ENCODE measurements around the gene HTATIP2. TPM values are rescaled to one million over a fixed set of nuclear protein-coding genes. Genes with fewer than 3 reads are reported as not detected.
"Not testable (repeated sequence)": the region's sequence is repeated elsewhere in the genome, so short reads cannot be mapped to it uniquely, and the experiment has no call there.

The HTATIP2 gene
- total RNA-seq, 1 experiment from 2014 or later, result 54.5 TPM

GRCh38 chr11:20369826-20370225 lies 6.3 kb downstream of the HTATIP2 start:
- no peak for DNase-seq (ENCODE audit: low read depth)

- DNase-seq (ENCODE audit: low read depth), result no peak
Measured at GRCh38 chr11:20372081-20372626, 8.6 kb downstream of the HTATIP2 start.

DNA sequence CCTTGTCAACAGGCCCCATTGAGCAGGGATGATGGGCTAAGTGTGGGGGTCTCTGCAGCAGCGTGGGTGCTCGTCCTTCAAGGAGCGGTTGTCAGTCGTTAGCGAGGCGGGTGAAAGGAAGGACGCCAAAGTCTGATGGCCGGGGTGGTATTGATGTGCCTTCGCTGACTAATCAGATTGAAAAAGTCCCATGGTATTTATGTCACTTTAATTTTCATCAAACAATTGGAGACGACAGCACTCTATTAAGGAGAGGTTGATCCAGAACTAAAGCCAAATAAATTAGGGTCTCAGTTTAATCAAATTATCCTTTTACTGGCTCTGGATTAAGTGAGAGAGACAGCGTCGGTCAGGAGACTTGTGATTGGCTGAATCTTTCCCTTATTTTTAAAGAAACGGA lies 9.6 kb downstream of the HTATIP2 start:
- no peak for DNase-seq (ENCODE audit: low read depth)

DNA sequence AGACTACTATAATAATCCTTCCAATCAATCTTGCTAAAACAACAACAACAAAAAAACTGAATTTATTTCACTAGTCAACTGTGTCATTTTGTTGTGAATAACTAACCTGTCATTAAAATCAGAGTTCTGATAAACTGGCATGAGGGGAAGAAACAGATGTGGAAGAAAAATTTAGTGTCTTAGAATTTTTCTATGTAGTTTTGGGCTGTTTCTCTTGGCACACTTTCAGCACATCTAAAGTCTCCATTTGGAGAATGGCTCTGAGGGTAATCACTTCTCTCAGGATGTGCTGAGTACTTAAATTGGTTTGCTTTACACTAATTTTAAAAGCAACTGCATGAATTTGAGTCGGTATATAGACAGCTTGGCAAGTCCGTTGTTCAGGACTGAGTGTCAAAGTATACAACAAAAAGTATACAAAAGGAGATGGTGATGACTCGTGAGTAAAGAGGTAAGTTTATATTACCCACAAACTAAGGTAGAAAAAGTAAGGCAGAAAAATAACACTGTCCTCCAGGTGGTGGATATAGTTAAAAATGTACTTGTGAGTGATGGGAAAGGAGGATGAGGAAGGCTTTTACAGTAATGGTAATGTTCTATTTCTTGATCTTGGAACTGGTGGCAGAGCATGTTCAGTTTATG lies 10.2 kb downstream of the HTATIP2 start:
- no peak for DNase-seq (ENCODE audit: low read depth)

DNA sequence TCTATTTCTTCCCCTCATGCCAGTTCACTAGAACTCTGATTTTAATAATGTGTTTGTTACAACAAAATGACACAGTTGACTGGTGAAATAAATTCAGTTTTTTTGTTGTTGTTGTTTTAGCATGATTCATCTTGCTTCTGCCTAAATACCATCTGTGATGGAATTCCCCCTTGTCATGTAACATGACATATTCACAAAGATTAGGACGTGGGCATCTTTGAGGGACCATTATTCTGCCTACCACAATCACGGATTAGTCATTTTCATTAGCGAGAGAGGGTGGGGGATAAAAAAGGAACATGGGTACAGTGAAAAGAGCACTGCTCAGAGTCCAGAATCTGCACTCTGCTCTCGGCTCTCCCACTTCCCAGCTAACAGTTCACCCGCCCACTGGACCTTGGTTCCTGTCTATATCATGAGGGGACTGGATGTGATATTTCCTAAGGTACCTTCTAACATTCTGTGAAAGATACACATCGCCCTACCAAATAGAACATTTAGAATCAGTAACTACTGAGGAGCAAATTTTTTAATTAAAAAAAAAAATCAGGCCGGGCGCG lies 11.3 kb downstream of the HTATIP2 start:
- DNase-seq (ENCODE audit: low read depth), result peak; percentile 31

DNA sequence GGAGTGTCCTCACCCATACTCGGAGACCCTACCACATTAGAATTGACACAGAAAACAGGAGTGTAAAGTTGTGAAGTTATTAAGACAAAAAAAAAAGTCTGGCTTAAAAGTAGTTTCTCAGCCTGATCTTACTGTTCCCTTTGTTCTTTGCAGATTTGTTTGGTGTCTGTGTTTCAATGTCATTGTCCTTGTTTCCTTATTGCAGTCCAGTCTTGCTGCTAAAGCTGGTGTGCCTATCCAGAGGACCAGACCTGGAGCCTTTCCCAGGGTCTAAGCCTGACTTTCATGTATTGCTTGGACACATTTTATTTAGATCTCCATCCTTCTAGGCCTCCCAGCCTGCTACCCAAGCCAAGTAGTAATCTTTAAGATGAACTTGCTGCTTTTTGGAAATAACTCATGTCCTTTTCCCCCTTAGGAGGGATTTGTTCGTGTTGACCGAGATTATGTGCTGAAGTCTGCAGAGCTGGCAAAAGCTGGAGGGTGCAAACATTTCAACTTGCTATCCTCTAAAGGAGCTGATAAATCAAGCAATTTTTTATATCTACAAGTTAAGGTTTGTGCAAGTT lies 12.7 kb downstream of the HTATIP2 start:
- DNase-seq (ENCODE audit: low read depth), result no peak

GRCh38 chr11:20385996-20386395 lies 22.5 kb downstream of the HTATIP2 start:
- DNase-seq (ENCODE audit: low read depth), result not testable (repeated sequence)

DNA sequence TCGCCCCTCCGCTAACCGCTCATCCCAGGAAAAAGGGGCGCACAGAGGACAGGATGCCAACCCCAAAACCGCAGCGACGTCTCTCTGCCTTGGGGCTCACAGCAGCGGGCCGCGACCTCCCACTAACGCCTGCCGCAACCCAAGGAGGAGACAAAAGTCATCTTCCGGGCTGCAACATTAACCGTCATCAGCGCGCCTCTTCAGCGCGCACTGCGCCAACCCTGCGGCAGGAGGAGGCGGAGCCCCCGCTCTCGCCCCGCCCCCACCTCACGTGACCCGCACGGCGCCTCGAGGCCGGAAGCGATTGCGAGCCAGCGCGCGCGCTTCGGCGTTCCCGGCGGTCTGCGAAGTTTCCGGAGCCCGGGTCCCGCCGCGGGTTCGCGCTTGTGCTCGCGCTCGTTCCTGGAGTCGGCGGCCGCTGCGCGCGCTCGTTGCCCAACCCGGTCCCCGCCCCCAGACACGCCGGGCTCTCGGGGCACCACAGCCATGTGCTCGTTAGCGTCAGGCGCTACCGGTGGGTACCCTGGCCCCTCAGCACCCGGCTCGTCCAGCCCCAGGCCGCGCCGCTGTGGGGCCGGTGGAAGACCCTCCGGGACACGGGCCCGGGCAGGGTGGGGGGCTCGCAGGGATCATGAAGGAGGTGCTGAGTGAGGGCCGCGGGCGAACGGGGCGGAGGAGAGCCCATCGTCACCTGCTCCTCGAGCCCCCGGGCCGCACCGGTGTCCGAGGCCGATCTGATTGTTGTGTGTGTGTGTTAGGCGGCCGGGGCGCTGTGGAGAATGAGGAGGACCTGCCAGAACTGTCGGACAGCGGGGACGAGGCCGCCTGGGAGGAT lies 24.0 kb downstream of the HTATIP2 start, which contains the start of gene PRMT3:
Gene PRMT3, plus strand, starts transcription at position 456 of the 835 bp plus-strand sequence. Its CDS starts 31 bp downstream, at position 487.
- peak; percentile 89 for DNase-seq (ENCODE audit: low read depth)

GRCh38 chr11:20388096-20389055 lies 24.9 kb downstream of the HTATIP2 start:
- DNase-seq (ENCODE audit: low read depth), result peak; percentile 5

DNA sequence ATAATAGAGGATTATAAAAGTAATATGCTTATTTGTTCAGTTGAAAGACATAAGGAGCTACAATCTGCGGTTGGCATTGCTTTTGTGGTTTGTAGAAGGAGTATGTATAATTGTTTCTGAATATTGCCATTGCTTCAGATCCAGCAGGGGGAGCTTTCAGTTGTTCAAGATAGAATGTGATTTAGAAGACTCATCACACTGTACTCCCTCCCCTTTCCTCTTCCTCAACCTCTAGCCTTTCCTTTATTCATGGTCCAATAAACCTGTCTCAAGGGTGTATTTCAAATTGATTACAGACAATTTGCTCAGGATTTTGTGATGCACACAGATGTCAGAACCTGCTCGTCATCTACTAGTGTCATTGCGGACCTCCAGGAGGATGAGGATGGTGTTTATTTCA lies 33.8 kb downstream of the HTATIP2 start:
- DNase-seq (ENCODE audit: low read depth), result peak; percentile 58

DNA sequence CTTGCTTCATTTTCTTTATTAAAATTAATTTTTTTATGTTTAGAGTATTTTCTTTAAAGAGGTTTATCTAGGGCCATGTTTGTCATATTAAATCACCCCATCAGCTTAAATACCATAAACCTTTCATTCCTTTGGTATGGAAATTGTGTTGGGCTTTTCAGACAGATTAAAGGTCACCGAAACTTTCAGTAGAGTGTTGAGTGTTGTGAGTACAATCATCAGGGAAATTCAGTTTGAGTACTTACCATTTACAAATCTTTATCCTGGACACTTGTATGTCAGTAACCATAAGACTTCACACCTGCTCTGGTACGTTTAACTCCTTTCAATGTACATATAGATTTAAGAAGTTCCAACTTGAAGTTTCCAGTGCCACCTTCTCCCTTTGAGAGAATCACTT lies 36.0 kb downstream of the HTATIP2 start:
- no peak for DNase-seq (ENCODE audit: low read depth)

DNA sequence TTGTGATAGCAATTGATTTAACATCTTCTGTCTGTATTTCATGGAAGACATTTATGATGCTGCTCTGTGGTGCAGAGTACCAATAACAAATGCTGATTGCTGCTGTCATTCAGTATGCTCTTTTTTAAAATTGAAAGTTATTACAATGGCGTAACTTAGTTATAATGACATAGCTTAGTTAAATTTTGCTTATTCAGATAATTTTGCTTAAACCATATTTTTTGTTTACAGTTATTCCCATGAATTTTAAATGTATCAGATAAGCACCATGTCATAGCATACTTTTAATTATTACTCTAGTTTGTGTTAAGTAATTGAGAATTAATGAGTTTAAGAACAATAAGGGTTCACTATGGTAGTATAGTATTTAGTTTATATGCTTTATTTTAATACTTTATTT lies 39.5 kb downstream of the HTATIP2 start:
- no peak for DNase-seq (ENCODE audit: low read depth)

DNA sequence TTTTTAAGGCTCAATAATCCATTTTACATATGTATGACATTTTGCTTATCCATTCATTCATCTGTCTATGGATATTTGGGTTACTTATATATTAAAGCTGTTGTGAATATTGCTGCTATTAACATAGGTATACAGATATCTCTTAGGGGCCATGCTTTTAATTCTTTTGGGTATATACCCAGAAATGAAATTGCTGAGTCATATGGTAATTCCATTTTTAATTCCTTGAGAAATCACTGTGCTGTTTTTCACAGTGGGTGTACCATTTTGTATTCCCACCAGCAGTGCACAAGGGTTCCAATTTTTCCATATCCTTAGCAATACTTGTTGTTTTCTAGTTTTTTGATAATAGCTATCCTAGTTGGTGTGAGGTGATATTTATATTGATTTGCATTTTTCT lies 43.0 kb downstream of the HTATIP2 start:
- no peak for DNase-seq (ENCODE audit: low read depth)

GRCh38 chr11:20407344-20407743 lies 43.8 kb downstream of the HTATIP2 start:
- no peak for DNase-seq (ENCODE audit: low read depth)

- no peak for DNase-seq (ENCODE audit: low read depth)
Measured at GRCh38 chr11:20415432-20415831, 51.9 kb downstream of the HTATIP2 start.

GRCh38 chr11:20417771-20418170 lies 54.3 kb downstream of the HTATIP2 start:
- DNase-seq (ENCODE audit: low read depth), result no peak

- DNase-seq (ENCODE audit: low read depth), result no peak
Measured at GRCh38 chr11:20421946-20422345, 58.4 kb downstream of the HTATIP2 start.

- no peak for DNase-seq (ENCODE audit: low read depth)
Measured at GRCh38 chr11:20429216-20429615, 65.7 kb downstream of the HTATIP2 start.

Measured in RPMI7951 (cell line).